Trophoblast cell (in vitro differentiated cells and primary cell): Measurements from ENCODE around the gene ACSL6.

Experiments
- DNase-seq, 2 donors: peaks; one replicate each; pipeline ENCODE4 v3.0.0-alpha.2; 2016
- H2AFZ ChIP-seq: 2 replicates; pipeline ENCODE4 v1.6.1; 2013; ENCODE audit warnings: low read length, moderate library complexity, mild to moderate bottlenecking; ENCODE audit not compliant: insufficient read depth, poor library complexity
- H2AK5ac ChIP-seq: 2 replicates; pipeline ENCODE4 v1.6.1; 2013; ENCODE audit warnings: mild to moderate bottlenecking, low read length
- H2BK120ac ChIP-seq: 2 replicates; pipeline ENCODE4 v1.6.1; 2013; ENCODE audit warnings: low read length, mild to moderate bottlenecking, moderate library complexity; ENCODE audit not compliant: insufficient read depth, poor library complexity
- H2BK12ac ChIP-seq: 2 replicates; pipeline ENCODE4 v1.6.1; 2013; ENCODE audit warnings: mild to moderate bottlenecking, low read length, moderate library complexity
- H2BK5ac ChIP-seq: 2 replicates; pipeline ENCODE4 v1.6.1; 2013; ENCODE audit warnings: low read length, low read depth, moderate library complexity, mild to moderate bottlenecking; ENCODE audit not compliant: poor library complexity
- H3K14ac ChIP-seq: 2 replicates; pipeline ENCODE4 v1.6.1; 2013; ENCODE audit warnings: mild to moderate bottlenecking, low read length
- H3K18ac ChIP-seq: 2 replicates; pipeline ENCODE4 v1.6.1; 2013; ENCODE audit warnings: mild to moderate bottlenecking, low read length
- H3K23ac ChIP-seq: 2 replicates; pipeline ENCODE4 v1.6.1; 2013; ENCODE audit warnings: low read length
- H3K27ac ChIP-seq: 2 replicates; pipeline ENCODE4 v1.5.1; 2013; ENCODE audit warnings: low read depth, mild to moderate bottlenecking, inconsistent platforms, low read length, moderate library complexity
- H3K27me3 ChIP-seq: 2 replicates; pipeline ENCODE4 v1.6.1; 2013; ENCODE audit warnings: inconsistent platforms, mild to moderate bottlenecking, low read length, moderate library complexity; ENCODE audit not compliant: insufficient read depth
- H3K36me3 ChIP-seq, 2 experiments: 1 replicate in 1 of 2; 2 replicates in 1 of 2; pipeline ENCODE4 v1.6.1; 2013; ENCODE audit warnings: low read length in 2 of 2, mild to moderate bottlenecking in 2 of 2, moderate library complexity in 1 of 2; ENCODE audit not compliant: insufficient read depth in 2 of 2, control insufficient read depth in 1 of 2
- H3K4ac ChIP-seq: 2 replicates; pipeline ENCODE4 v1.6.1; 2013; ENCODE audit warnings: low read depth, mild to moderate bottlenecking, low read length, moderate library complexity
- H3K4me1 ChIP-seq, 2 experiments: 1 replicate in 1 of 2; 2 replicates in 1 of 2; pipeline ENCODE4 v1.6.1; 2013; ENCODE audit warnings: low read length in 2 of 2, mild to moderate bottlenecking in 2 of 2, moderate library complexity in 1 of 2; ENCODE audit not compliant: insufficient read depth in 2 of 2, control insufficient read depth in 1 of 2
- H3K4me2 ChIP-seq: 2 replicates; pipeline ENCODE4 v1.6.1; 2013; ENCODE audit warnings: inconsistent platforms, mild to moderate bottlenecking, low read length, moderate library complexity
- H3K4me3 ChIP-seq: 2 replicates; pipeline ENCODE4 v1.5.1; 2013; ENCODE audit warnings: mild to moderate bottlenecking, low read depth, low read length, inconsistent platforms
- H3K79me1 ChIP-seq: one replicate; pipeline ENCODE4 v1.6.1; 2013; ENCODE audit warnings: low read length
- H3K79me2 ChIP-seq: 2 replicates; pipeline ENCODE4 v1.6.1; 2013; ENCODE audit warnings: low read length, mild to moderate bottlenecking; ENCODE audit not compliant: control insufficient read depth, insufficient read depth, poor library complexity
- H3K9ac ChIP-seq: 2 replicates; pipeline ENCODE4 v1.6.1; 2013; ENCODE audit warnings: mild to moderate bottlenecking, low read length
- H3K9me3 ChIP-seq: 2 replicates; pipeline ENCODE4 v1.6.1; 2013; ENCODE audit warnings: low read depth, mild to moderate bottlenecking, control low read depth, inconsistent platforms, low read length; ENCODE audit not compliant: insufficient read depth
- H4K12ac ChIP-seq: 2 replicates; pipeline ENCODE4 v1.6.1; 2013; ENCODE audit warnings: low read depth, mild to moderate bottlenecking, low read length, moderate library complexity
- H4K8ac ChIP-seq: 2 replicates; pipeline ENCODE4 v1.6.1; 2013; ENCODE audit warnings: low read depth, mild to moderate bottlenecking, low read length, moderate library complexity
- H4K91ac ChIP-seq: one replicate; pipeline ENCODE4 v1.6.1; 2013; ENCODE audit warnings: low read depth, mild to moderate bottlenecking, low read length, moderate library complexity
- WGBS: extraction: QIAGEN DNeasy Blood & Tissue Kit; methylation state at CpG from one replicate; pipeline ENCODE4 v1.1.7; 2013; ENCODE audit warnings: missing lambda C conversion rate; ENCODE audit not compliant: insufficient read length, insufficient coverage; ENCODE audit errors: extremely low coverage; 5-methylcytosine and 5-hydroxymethylcytosine counted together

ACSL6 gene

DNA sequence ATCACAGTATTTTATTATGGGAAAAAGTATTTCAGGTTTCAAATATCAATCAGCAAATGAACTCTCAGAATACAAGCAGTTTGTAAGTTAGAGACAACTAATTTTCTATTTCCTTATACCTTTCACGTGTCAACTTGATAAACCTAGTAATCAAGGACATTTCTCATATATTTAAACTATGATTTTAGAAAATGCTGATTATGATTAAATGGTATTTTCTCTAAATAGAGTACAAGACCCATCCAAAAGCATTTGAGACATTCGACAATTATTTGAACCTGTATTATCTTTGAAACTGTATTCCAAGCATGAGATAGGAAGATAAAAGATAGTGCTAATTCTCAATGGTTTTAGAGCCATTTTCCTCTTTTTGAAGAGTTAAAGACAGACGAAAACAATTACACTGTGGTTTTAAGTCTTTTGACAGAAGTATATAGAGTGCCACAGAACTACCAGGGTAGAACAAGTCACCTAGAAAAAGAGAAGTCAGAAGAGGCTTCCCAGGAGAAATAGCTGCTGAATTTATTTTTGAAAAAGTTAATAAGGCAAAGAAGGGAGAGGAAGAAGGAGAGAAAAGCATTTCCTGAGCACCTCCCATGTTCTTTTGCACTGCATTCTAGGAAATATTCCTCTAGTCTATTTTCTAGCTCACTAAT, 71.6 kb downstream of the ACSL6 start:
- H3K4me3 ChIP-seq, result no peak overlapping the region
- H2BK12ac ChIP-seq, result no peak overlapping the region
- H3K36me3 ChIP-seq, result no peaks in the 10 kb centered on the region
- no peak overlapping the region for H4K91ac ChIP-seq
- no peak overlapping the region for H2BK120ac ChIP-seq
- H2BK5ac ChIP-seq, result no peak overlapping the region
- H3K9ac ChIP-seq, result no peak overlapping the region
- no peaks in the 10 kb centered on the region for H3K9me3 ChIP-seq
- no CpG with 5 or more reads among the region's 3 CpGs for whole genome bisulfite sequencing
- H3K79me2 ChIP-seq, result no peaks in the 10 kb centered on the region
- no peaks in the 10 kb centered on the region for H3K4me1 ChIP-seq
- H3K27me3 ChIP-seq, result no peaks in the 10 kb centered on the region
- no peak overlapping the region for H3K4ac ChIP-seq
- H4K12ac ChIP-seq, result no peak overlapping the region
- H3K14ac ChIP-seq, result no peak overlapping the region
- H3K27ac ChIP-seq, result no peak overlapping the region
- no peak overlapping the region for H4K8ac ChIP-seq
- H3K4me2 ChIP-seq, result no peak overlapping the region
- H3K23ac ChIP-seq, result no peak overlapping the region
- no peaks in the 10 kb centered on the region for H3K79me1 ChIP-seq
- no peak overlapping the region for H2AFZ ChIP-seq
- DNase-seq, result no peak
- H3K18ac ChIP-seq, result no peak overlapping the region
- no peak overlapping the region for H2AK5ac ChIP-seq

DNA sequence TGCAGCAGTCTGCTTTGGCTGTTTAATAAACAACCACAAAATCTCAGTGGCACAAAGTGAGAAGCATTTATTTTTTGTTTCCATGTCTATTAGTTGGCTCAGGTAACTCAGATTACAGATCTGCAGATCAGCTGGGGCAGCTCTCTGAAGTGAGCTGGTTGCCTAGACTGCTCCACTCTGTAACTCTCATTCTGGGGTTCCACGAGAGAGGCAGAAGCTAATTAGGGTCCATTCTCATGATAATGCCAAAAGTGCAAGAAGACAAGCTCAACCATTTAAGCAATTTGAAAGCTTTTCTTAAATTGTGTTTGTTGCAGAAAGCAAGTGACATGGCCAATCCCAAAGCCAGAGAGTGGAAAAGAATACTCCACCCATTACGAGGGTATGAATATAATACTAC, 79.2 kb downstream of the ACSL6 start:
- no peak overlapping the region for H3K18ac ChIP-seq
- H3K4me1 ChIP-seq, result no peaks in the 10 kb centered on the region
- no peaks in the 10 kb centered on the region for H3K79me1 ChIP-seq
- no peak overlapping the region for H3K27ac ChIP-seq
- no peaks in the 10 kb centered on the region for H3K27me3 ChIP-seq
- no peak overlapping the region for H3K4me2 ChIP-seq
- no peak overlapping the region for H2BK12ac ChIP-seq
- no peak overlapping the region for H3K23ac ChIP-seq
- H3K4ac ChIP-seq, result no peak overlapping the region
- H3K36me3 ChIP-seq, result no peaks in the 10 kb centered on the region
- H2BK120ac ChIP-seq, result no peak overlapping the region
- no peak overlapping the region for H3K14ac ChIP-seq
- no peak overlapping the region for H4K12ac ChIP-seq
- no peak overlapping the region for H3K4me3 ChIP-seq
- no peak overlapping the region for H2AFZ ChIP-seq
- no peaks in the 10 kb centered on the region for H3K9me3 ChIP-seq
- no CpG with 5 or more reads among the region's 2 CpGs for WGBS
- H2BK5ac ChIP-seq, result no peak overlapping the region
- no peaks in the 10 kb centered on the region for H3K79me2 ChIP-seq
- no peak overlapping the region for H4K8ac ChIP-seq
- H2AK5ac ChIP-seq, result no peak overlapping the region
- H4K91ac ChIP-seq, result no peak overlapping the region
- DNase-seq, result no peak
- no peak overlapping the region for H3K9ac ChIP-seq

- Histone ChIP-seq H3K9ac (no peak overlapping the region), H3K4ac (no peak overlapping the region), H2BK120ac (no peak overlapping the region), H2BK12ac (no peak overlapping the region), H3K18ac (no peak overlapping the region), H2AK5ac (no peak overlapping the region), H3K27ac (no peak overlapping the region), H3K14ac (no peak overlapping the region), H4K91ac (no peak overlapping the region), H3K27me3 (no peaks in the 10 kb centered on the region), H3K4me3 (no peak overlapping the region), H2AFZ (no peak overlapping the region), H3K79me2 (no peaks in the 10 kb centered on the region), H3K4me2 (no peak overlapping the region), H3K23ac (no peak overlapping the region), H3K9me3 (no peaks in the 10 kb centered on the region), H3K4me1 (no peaks in the 10 kb centered on the region), H3K36me3 (no peaks in the 10 kb centered on the region), H2BK5ac (no peak overlapping the region), H4K12ac (no peak overlapping the region), H4K8ac (no peak overlapping the region), H3K79me1 (no peaks in the 10 kb centered on the region)
- no peak for DNase-seq
These were observed 82.5 kb downstream of the ACSL6 start for GRCh38 chr5:131928957-131929356.

DNA sequence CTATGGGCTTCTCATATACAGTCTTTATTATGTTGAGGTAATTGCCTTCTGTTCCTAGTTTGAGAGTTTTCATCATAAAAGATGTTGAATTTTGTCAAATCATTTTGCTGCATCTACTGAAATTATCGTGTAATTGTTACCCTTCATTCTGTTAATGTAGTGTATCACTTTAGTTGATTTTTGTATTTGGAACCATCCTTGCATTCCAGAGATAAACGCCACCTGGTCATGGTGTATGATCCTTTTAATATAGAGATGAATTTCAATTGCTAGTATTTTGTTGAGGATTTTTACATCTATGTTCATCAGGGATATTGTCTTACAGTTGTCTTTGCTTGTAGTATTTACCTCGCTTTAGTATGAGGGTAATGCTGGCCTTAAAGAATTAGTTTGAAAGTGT, 85.3 kb downstream of the ACSL6 start:
- Histone ChIP-seq H3K4me1 (no peaks in the 10 kb centered on the region), H3K23ac (no peak overlapping the region), H3K27ac (no peak overlapping the region), H2AK5ac (no peak overlapping the region), H2BK5ac (no peak overlapping the region), H4K91ac (no peak overlapping the region), H3K79me1 (no peaks in the 10 kb centered on the region), H3K36me3 (no peaks in the 10 kb centered on the region), H3K27me3 (no peaks in the 10 kb centered on the region), H2AFZ (no peak overlapping the region), H3K4me3 (no peak overlapping the region), H3K14ac (no peak overlapping the region), H4K8ac (no peak overlapping the region), H3K9ac (no peak overlapping the region), H3K9me3 (no peaks in the 10 kb centered on the region), H3K79me2 (no peaks in the 10 kb centered on the region), H4K12ac (no peak overlapping the region), H2BK12ac (no peak overlapping the region), H3K4ac (no peak overlapping the region), H2BK120ac (no peak overlapping the region), H3K4me2 (no peak overlapping the region), H3K18ac (no peak overlapping the region)
- DNase-seq, result no peak
- no CpG with 5 or more reads among the region's 3 CpGs for WGBS
